Measurements from ENCODE around the gene KNDC1.

The KNDC1 gene

GRCh38 chr10:133115453-133115842, 44.6 kb upstream of the KNDC1 start:
- TF ChIP-seq, protein P1, sequence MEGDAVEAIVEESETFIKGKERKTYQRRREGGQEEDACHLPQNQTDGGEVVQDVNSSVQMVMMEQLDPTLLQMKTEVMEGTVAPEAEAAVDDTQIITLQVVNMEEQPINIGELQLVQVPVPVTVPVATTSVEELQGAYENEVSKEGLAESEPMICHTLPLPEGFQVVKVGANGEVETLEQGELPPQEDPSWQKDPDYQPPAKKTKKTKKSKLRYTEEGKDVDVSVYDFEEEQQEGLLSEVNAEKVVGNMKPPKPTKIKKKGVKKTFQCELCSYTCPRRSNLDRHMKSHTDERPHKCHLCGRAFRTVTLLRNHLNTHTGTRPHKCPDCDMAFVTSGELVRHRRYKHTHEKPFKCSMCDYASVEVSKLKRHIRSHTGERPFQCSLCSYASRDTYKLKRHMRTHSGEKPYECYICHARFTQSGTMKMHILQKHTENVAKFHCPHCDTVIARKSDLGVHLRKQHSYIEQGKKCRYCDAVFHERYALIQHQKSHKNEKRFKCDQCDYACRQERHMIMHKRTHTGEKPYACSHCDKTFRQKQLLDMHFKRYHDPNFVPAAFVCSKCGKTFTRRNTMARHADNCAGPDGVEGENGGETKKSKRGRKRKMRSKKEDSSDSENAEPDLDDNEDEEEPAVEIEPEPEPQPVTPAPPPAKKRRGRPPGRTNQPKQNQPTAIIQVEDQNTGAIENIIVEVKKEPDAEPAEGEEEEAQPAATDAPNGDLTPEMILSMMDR (IDR thresholded peaks at IDR 0.05; ENCODE audit: extremely low read depth, missing control alignments) = no peak
- no peak for DNase-seq (ENCODE audit: low spot score)

GRCh38 chr10:133115976-133116375, 44.0 kb upstream of the KNDC1 start:
- TF ChIP-seq, protein P1 (IDR thresholded peaks at IDR 0.05; ENCODE audit: extremely low read depth, missing control alignments) = no peak
- no peak for DNase-seq (ENCODE audit: low spot score)

DNA sequence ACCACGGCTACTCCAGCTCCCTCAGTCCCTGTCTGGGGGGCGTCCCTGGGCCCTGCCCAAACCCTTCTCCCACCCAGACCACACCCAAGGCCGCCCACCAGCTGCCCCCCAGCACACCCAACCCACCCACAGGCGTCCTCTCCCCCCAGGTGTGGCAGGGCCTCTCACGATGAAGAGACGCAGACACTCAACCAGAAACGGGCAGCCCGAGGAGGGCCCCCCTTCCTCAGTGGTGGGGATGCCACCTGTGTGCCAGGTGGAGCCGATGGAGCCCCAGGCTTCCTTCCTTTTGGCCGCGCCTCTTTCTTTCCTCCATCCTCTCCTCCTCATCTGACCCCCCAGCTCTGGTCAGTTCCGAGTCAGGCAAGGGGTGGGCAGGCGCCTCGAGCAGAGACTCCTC, 43.6 kb upstream of the KNDC1 start:
- TF ChIP-seq, protein P1 (IDR thresholded peaks at IDR 0.05; ENCODE audit: extremely low read depth, missing control alignments) = no peak
- no peak for DNase-seq (ENCODE audit: low spot score)

DNA sequence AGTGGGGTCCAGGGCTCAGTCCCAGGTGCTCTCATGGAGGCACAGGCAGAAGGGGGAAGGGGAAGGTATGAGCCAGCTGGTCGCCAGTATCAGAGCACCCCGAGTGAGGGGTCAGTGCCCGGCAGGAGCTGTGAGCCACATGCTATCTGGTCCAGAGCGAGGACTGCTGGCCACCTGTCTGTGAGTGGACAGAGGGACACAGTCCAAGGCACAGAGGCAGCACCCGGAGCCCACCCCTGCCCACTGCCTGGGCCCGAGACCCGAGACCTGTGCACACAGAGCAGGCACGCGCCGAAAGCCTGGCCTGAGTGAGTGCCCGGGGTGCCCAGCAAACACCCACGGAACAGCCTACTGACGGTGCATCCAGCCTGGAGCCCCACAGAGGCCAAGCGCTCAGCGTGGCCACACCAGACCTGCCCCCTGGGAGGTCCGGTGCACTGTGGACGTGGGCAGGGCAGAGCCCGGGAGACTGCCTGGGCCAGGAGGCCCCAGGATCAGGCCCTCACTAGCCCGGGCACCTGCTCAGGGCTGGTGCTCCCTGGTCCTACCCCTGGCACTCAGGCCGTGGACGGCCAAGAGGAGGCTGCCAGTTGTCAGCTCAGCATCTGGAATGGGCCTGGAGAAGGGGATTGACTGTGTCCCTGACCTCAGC, 42.9 kb upstream of the KNDC1 start:
- TF ChIP-seq, protein P1 (IDR thresholded peaks at IDR 0.05; ENCODE audit: extremely low read depth, missing control alignments) = no peak
- no peak for DNase-seq (ENCODE audit: low spot score)

GRCh38 chr10:133117688-133118071, 42.3 kb upstream of the KNDC1 start:
- TF ChIP-seq, protein P1 (IDR thresholded peaks at IDR 0.05; ENCODE audit: extremely low read depth, missing control alignments) = no peak
- no peak for DNase-seq (ENCODE audit: low spot score)

DNA sequence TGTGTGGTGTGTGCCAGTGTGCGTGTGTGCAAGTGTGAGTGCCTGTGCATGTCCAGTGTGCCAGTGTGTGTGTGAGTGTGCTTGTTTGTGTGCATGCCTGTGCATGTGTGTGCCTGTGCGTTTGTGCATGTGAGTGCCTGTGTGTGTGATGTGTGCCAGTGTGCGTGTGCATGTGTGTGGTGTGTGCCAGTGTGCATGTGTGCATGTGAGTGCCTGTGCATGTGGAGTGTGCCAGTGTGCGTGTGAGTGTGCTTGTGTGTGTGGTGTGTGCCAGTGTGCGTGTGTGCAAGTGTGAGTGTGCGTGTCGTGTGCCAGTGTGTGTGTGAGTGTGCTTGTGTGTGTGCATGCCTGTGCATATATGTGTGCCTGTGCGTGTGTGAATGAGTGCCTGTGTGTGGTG, 38.5 kb upstream of the KNDC1 start:
- TF ChIP-seq, protein P1 (IDR thresholded peaks at IDR 0.05; ENCODE audit: extremely low read depth, missing control alignments) = no peak
- DNase-seq (ENCODE audit: low spot score) = no peak

GRCh38 chr10:133122171-133122935, 37.7 kb upstream of the KNDC1 start:
- TF ChIP-seq, protein P1 (IDR thresholded peaks at IDR 0.05; ENCODE audit: extremely low read depth, missing control alignments) = no peak
- no peak for DNase-seq (ENCODE audit: low spot score)
